Measurements from ENCODE around the gene PRKG1.
A peak's percentile ranks its signal among the peaks of the same experiment; 100 is the strongest.

PRKG1 gene

GRCh38 chr10:51629934-51630639 lies 555.8 kb downstream of the PRKG1 start:
- no peak overlapping the region for H3K4me3 ChIP-seq (ENCODE audit: low read length)
- DNase-seq (ENCODE audit: low read depth): peak; percentile 77
- TF ChIP-seq CTCF (conservative IDR thresholded peaks at IDR 0.05; ENCODE audit: low read length): no peak

- DNase-seq (ENCODE audit: low read depth): no peak
- TF ChIP-seq CTCF (conservative IDR thresholded peaks at IDR 0.05; ENCODE audit: low read length): no peak
- H3K4me3 ChIP-seq (ENCODE audit: low read length): no peak overlapping the region
Observed at GRCh38 chr10:51630640-51631005, 556.3 kb downstream of the PRKG1 start.

- TF ChIP-seq CTCF (conservative IDR thresholded peaks at IDR 0.05; ENCODE audit: low read length): no peak
- H3K4me3 ChIP-seq (ENCODE audit: low read length): no peak overlapping the region
- DNase-seq (ENCODE audit: low read depth): no peak
Observed at GRCh38 chr10:51635436-51635835, 561.1 kb downstream of the PRKG1 start.

GRCh38 chr10:51638211-51638610 lies 563.9 kb downstream of the PRKG1 start:
- no peak for DNase-seq (ENCODE audit: low read depth)
- TF ChIP-seq CTCF (conservative IDR thresholded peaks at IDR 0.05; ENCODE audit: low read length): no peak
- H3K4me3 ChIP-seq (ENCODE audit: low read length): no peak overlapping the region

- no peak for DNase-seq (ENCODE audit: low read depth)
- H3K4me3 ChIP-seq (ENCODE audit: low read length): no peak overlapping the region
Observed at GRCh38 chr10:51638737-51639136, 564.5 kb downstream of the PRKG1 start.

GRCh38 chr10:51640120-51640819 lies 566.0 kb downstream of the PRKG1 start:
- peak; percentile 63 for DNase-seq (ENCODE audit: low read depth)
- H3K4me3 ChIP-seq (ENCODE audit: low read length): no peak overlapping the region
- no peak for TF ChIP-seq CTCF (conservative IDR thresholded peaks at IDR 0.05; ENCODE audit: low read length)

More at GRCh38 chr10:51638737-51639136, 564.5 kb downstream of the PRKG1 start:
- peak; percentile 17 for TF ChIP-seq CTCF (conservative IDR thresholded peaks at IDR 0.05; ENCODE audit: low read length)

- H3K4me3 ChIP-seq (ENCODE audit: low read length): no peak overlapping the region
- no peak for TF ChIP-seq CTCF (conservative IDR thresholded peaks at IDR 0.05; ENCODE audit: low read length)
- DNase-seq (ENCODE audit: low read depth): no peak
Observed at GRCh38 chr10:51642581-51642980, 568.3 kb downstream of the PRKG1 start.

All from AG10803 (cell line).